Osteoblast (primary cell): ENCODE results near the gene SEC14L6. TPM values are rescaled to one million over a fixed set of nuclear protein-coding genes. Genes with fewer than 3 reads are reported as not detected.
"Not testable (repeated sequence)": the region's sequence is repeated elsewhere in the genome, so short reads cannot be mapped to it uniquely, and the experiment has no call there.

Experiments
- DNase-seq: peaks from one replicate; pipeline ENCODE4 v3.0.0; 2011; ENCODE audit warnings: low spot score, mixed read lengths; ENCODE audit not compliant: insufficient read length; ENCODE audit errors: missing footprints
- H2AFZ ChIP-seq: 2 replicates; pipeline ENCODE4 v1.6.0; 2011; ENCODE audit warnings: mild to moderate bottlenecking, low read length
- H3K27ac ChIP-seq: 2 replicates; pipeline ENCODE4 v1.5.1; 2011; ENCODE audit warnings: mild to moderate bottlenecking, low read depth, low read length, moderate library complexity
- H3K27me3 ChIP-seq: 2 replicates; pipeline ENCODE4 v1.6.0; 2012; ENCODE audit warnings: mild to moderate bottlenecking, control low read depth, inconsistent platforms, low read length, moderate library complexity; ENCODE audit not compliant: insufficient read depth
- H3K36me3 ChIP-seq: 2 replicates; pipeline ENCODE4 v1.5.1; 2011; ENCODE audit warnings: mild to moderate bottlenecking, low read length, control low read depth, moderate library complexity; ENCODE audit not compliant: insufficient read depth
- H3K4me1 ChIP-seq: 2 replicates; pipeline ENCODE4 v1.5.1; 2011; ENCODE audit warnings: mild to moderate bottlenecking, low read length, control low read depth, moderate library complexity; ENCODE audit not compliant: insufficient read depth
- H3K4me2 ChIP-seq: 2 replicates; pipeline ENCODE4 v1.6.0; 2011; ENCODE audit warnings: mild to moderate bottlenecking, low read length; ENCODE audit not compliant: insufficient read depth
- H3K4me3 ChIP-seq: fragments of 200-600 bp; sonication (generic); 3 replicates; pipeline ENCODE4 v1.5.1; 2012; ENCODE audit warnings: mild to moderate bottlenecking, low read length, inconsistent platforms; ENCODE audit not compliant: insufficient read depth
- H3K79me2 ChIP-seq: 2 replicates; pipeline ENCODE4 v1.6.0; 2012; ENCODE audit warnings: mild to moderate bottlenecking, low read length, control low read depth, inconsistent platforms; ENCODE audit not compliant: insufficient read depth
- H3K9me3 ChIP-seq: 2 replicates; pipeline ENCODE4 v1.5.1; 2011; ENCODE audit warnings: low read depth, low read length, control low read depth
- H4K20me1 ChIP-seq: 2 replicates; pipeline ENCODE4 v1.6.0; 2012; ENCODE audit warnings: mild to moderate bottlenecking, low read length, control low read depth; ENCODE audit not compliant: insufficient read depth
- CTCF ChIP-seq: IDR thresholded peaks from 2 replicates; pipeline ENCODE4 v1.5.1; 2011; ENCODE audit warnings: mild to moderate bottlenecking, low read depth, low read length, moderate library complexity; ENCODE audit errors: extremely low read depth
- total RNA-seq: library from RNA; depleted of rRNA; stranded (reverse); fragments of >200 nt; gene quantifications from 2 replicates; pipeline ENCODE4 v1.2.3, GENCODE V29; 2012

The SEC14L6 gene
- not detected in 2 replicates for total RNA-seq

GRCh38 chr22:30546616-30547015, at the start of gene SEC14L6:
SEC14L6 (minus strand) TSS chr22:30546741; CDS start chr22:30546682, 59 bp downstream.
- no peaks in the 10 kb centered on the region for H4K20me1 ChIP-seq
- H3K9me3 ChIP-seq: no peaks in the 10 kb centered on the region
- no peak within 1 kb of the TSS for H2AFZ ChIP-seq
- peaks cover 3% of the 10 kb centered on the region for H3K4me1 ChIP-seq
- no peak for TF ChIP-seq CTCF
- H3K27ac ChIP-seq: no peak within 1 kb of the TSS
- H3K79me2 ChIP-seq: no peaks in the 10 kb centered on the region
- no peak within 1 kb of the TSS for H3K4me2 ChIP-seq
- DNase-seq: no peak
- peaks cover 19% of the 10 kb centered on the region for H3K27me3 ChIP-seq
- H3K36me3 ChIP-seq: no peaks in the 10 kb centered on the region
- H3K4me3 ChIP-seq: no peak within 1 kb of the TSS

- Histone ChIP-seq H3K36me3 (no peaks in the 10 kb centered on the region), H3K27me3 (peaks cover 5% of the 10 kb centered on the region), H3K4me1 (no peaks in the 10 kb centered on the region), H3K79me2 (peaks cover 6% of the 10 kb centered on the region), H3K4me3 (no peak overlapping the region), H3K4me2 (no peak overlapping the region), H2AFZ (no peak overlapping the region), H4K20me1 (no peaks in the 10 kb centered on the region), H3K9me3 (no peaks in the 10 kb centered on the region), H3K27ac (no peak overlapping the region)
- no peak for DNase-seq
- no peak for TF ChIP-seq CTCF
Measured at GRCh38 chr22:30596199-30596598, 49.7 kb upstream of the SEC14L6 start.

GRCh38 chr22:30592360-30592713, 45.8 kb upstream of the SEC14L6 start:
- Histone ChIP-seq H3K4me2 (peak overlapping the region; percentile 93), H2AFZ (peak overlapping the region; percentile 70), H4K20me1 (peaks cover 20% of the 10 kb centered on the region), H3K27ac (peak overlapping the region; percentile 96), H3K4me3 (peak overlapping the region; percentile 85), H3K79me2 (peaks cover 35% of the 10 kb centered on the region), H3K36me3 (peaks cover 23% of the 10 kb centered on the region)
- not testable (repeated sequence) for H3K4me1 ChIP-seq, DNase-seq, H3K9me3 ChIP-seq, H3K27me3 ChIP-seq

GRCh38 chr22:30591588-30592359, 45.2 kb upstream of the SEC14L6 start, which contains the start of gene PES1:
PES1 (minus strand) TSS chr22:30591910; CDS start chr22:30591833, 77 bp downstream.
- TF ChIP-seq CTCF: no peak
- DNase-seq: peak; percentile 99
- peak within 1 kb of the TSS; percentile 93 for H3K4me2 ChIP-seq
- H3K36me3 ChIP-seq: peaks cover 29% of the 10 kb centered on the region
- peak within 1 kb of the TSS; percentile 70 for H2AFZ ChIP-seq
- no peaks in the 10 kb centered on the region for H3K9me3 ChIP-seq
- H3K4me1 ChIP-seq: peaks cover 8% of the 10 kb centered on the region
- peaks cover 20% of the 10 kb centered on the region for H4K20me1 ChIP-seq
- H3K4me3 ChIP-seq: peak within 1 kb of the TSS; percentile 85
- peaks cover 5% of the 10 kb centered on the region for H3K27me3 ChIP-seq
- peak within 1 kb of the TSS; percentile 96 for H3K27ac ChIP-seq
- H3K79me2 ChIP-seq: peaks cover 36% of the 10 kb centered on the region
